Measurements from ENCODE around the gene FAM20A. TPM values are rescaled to one million over a fixed set of nuclear protein-coding genes. Genes with fewer than 3 reads are reported as not detected.

FAM20A gene
- total RNA-seq, 1 donor from 2014 or later: 38.7 TPM

GRCh38 chr17:68602289-68602688 lies 1.1 kb upstream of the FAM20A start:
- H3K4me3 ChIP-seq: no peak overlapping the region
- peaks cover under 1% of the 10 kb centered on the region for H3K9me3 ChIP-seq
- ATAC-seq (no peak), DNase-seq (no peak)
- intact Hi-C loops (cut with DNase I): no loop called here
- H3K27ac ChIP-seq: peak overlapping the region; percentile 80
- no peak for TF ChIP-seq CTCF (IDR thresholded peaks at IDR 0.05)
- peaks cover 10% of the 10 kb centered on the region for H3K27me3 ChIP-seq (ENCODE audit: low read depth)
- H3K4me1 ChIP-seq: peaks cover 44% of the 10 kb centered on the region
- no peaks in the 10 kb centered on the region for H3K36me3 ChIP-seq

GRCh38 chr17:68601565-68602288 lies 560 bp upstream of the FAM20A start:
- H3K4me1 ChIP-seq: peaks cover 48% of the 10 kb centered on the region
- peak overlapping the region; percentile 75 for H3K4me3 ChIP-seq
- DNase-seq: no peak

GRCh38 chr17:68600067-68600930 lies 868 bp downstream of the FAM20A start:
- DNase-seq (peak; percentile 82), ATAC-seq (peak; percentile 81 to 86)
- Histone ChIP-seq H3K27me3 (ENCODE audit: low read depth) (peaks cover 10% of the 10 kb centered on the region), H3K4me3 (peak overlapping the region; percentile 75), H3K27ac (peak overlapping the region; percentile 80), H3K36me3 (no peaks in the 10 kb centered on the region), H3K4me1 (peaks cover 60% of the 10 kb centered on the region), H3K9me3 (no peaks in the 10 kb centered on the region)
- peak; percentile 41 for TF ChIP-seq CTCF (IDR thresholded peaks at IDR 0.05)
- intact Hi-C loops (cut with DNase I): no loop called here

More at GRCh38 chr17:68601565-68602288, 560 bp upstream of the FAM20A start:
- Histone ChIP-seq H3K27ac (peak overlapping the region; percentile 80), H3K27me3 (ENCODE audit: low read depth) (peaks cover 10% of the 10 kb centered on the region), H3K9me3 (no peaks in the 10 kb centered on the region), H3K36me3 (no peaks in the 10 kb centered on the region)
- no peak for ATAC-seq
- intact Hi-C loops (cut with DNase I): no loop called here
- no peak for TF ChIP-seq CTCF (IDR thresholded peaks at IDR 0.05)

- peaks cover 10% of the 10 kb centered on the region for H3K27me3 ChIP-seq (ENCODE audit: low read depth)
- intact Hi-C loops (cut with DNase I): no loop called here
- peak overlapping the region; percentile 80 for H3K27ac ChIP-seq
- H3K9me3 ChIP-seq: no peaks in the 10 kb centered on the region
- H3K4me1 ChIP-seq: peaks cover 64% of the 10 kb centered on the region
- ATAC-seq: peak in 1 of 2 donors; percentile 11
- no peaks in the 10 kb centered on the region for H3K36me3 ChIP-seq
- DNase-seq: no peak
- TF ChIP-seq CTCF (IDR thresholded peaks at IDR 0.05): no peak
- peak overlapping the region; percentile 75 for H3K4me3 ChIP-seq
These were observed 1.6 kb downstream of the FAM20A start for GRCh38 chr17:68599552-68600066.

GRCh38 chr17:68599091-68599490 lies 2.1 kb downstream of the FAM20A start:
- Histone ChIP-seq H3K27me3 (ENCODE audit: low read depth) (peaks cover 10% of the 10 kb centered on the region), H3K27ac (peak overlapping the region; percentile 80), H3K4me1 (peaks cover 64% of the 10 kb centered on the region), H3K36me3 (no peaks in the 10 kb centered on the region), H3K4me3 (peak overlapping the region; percentile 75), H3K9me3 (no peaks in the 10 kb centered on the region)
- intact Hi-C loops (cut with DNase I): no loop called here
- DNase-seq (no peak), ATAC-seq (peak in 1 of 2 donors; percentile 50)
- no peak for TF ChIP-seq CTCF (IDR thresholded peaks at IDR 0.05)

Data from lower lobe of right lung (tissue), 2 donors.